GM19239 (cell line): ENCODE data around the gene EN2.
"Not testable (repeated sequence)": the region's sequence is repeated elsewhere in the genome, so short reads cannot be mapped to it uniquely, and the experiment has no call there.

Experiments
- DNase-seq: peaks from one replicate; pipeline ENCODE4 v3.0.0; 2011; ENCODE audit warnings: low spot score; ENCODE audit not compliant: insufficient read length
- FAIRE-seq: peaks from 2 replicates; lab custom pipeline; 2011; peaks lifted over from hg19 to GRCh38; lab: Jason Lieb, UNC

Gene EN2

GRCh38 chr7:155425011-155425340 lies 33.0 kb upstream of the EN2 start:
- no peak for FAIRE-seq

GRCh38 chr7:155425887-155426286 lies 32.0 kb upstream of the EN2 start:
- no peak for FAIRE-seq
- DNase-seq, result no peak

More at GRCh38 chr7:155425011-155425340, 33.0 kb upstream of the EN2 start:
- no peak for DNase-seq

- no peak for FAIRE-seq
Observed at GRCh38 chr7:155426543-155427410, 31.2 kb upstream of the EN2 start.

GRCh38 chr7:155427411-155428038 lies 30.4 kb upstream of the EN2 start:
- no peak for DNase-seq

More at GRCh38 chr7:155426543-155427410, 31.2 kb upstream of the EN2 start:
- no peak for DNase-seq

GRCh38 chr7:155428171-155428834 lies 29.6 kb upstream of the EN2 start:
- DNase-seq (no peak), FAIRE-seq (no peak)

More at GRCh38 chr7:155427411-155428038, 30.4 kb upstream of the EN2 start:
- no peak for FAIRE-seq

GRCh38 chr7:155429651-155430050 lies 28.3 kb upstream of the EN2 start:
- no peak for DNase-seq
- FAIRE-seq, result no peak

GRCh38 chr7:155430606-155431005 lies 27.3 kb upstream of the EN2 start:
- FAIRE-seq, result no peak
- no peak for DNase-seq

- no peak for DNase-seq
- FAIRE-seq, result no peak
Observed at GRCh38 chr7:155431231-155431630, 26.7 kb upstream of the EN2 start.

- FAIRE-seq, result no peak
- DNase-seq, result no peak
Observed at GRCh38 chr7:155431711-155432110, 26.2 kb upstream of the EN2 start.

- DNase-seq (no peak), FAIRE-seq (no peak)
Observed at GRCh38 chr7:155435110-155435509, 22.8 kb upstream of the EN2 start.

GRCh38 chr7:155437836-155438235 lies 20.1 kb upstream of the EN2 start:
- FAIRE-seq (no peak), DNase-seq (no peak)

- FAIRE-seq (no peak), DNase-seq (no peak)
Observed at GRCh38 chr7:155438777-155439176, 19.2 kb upstream of the EN2 start.

GRCh38 chr7:155439311-155440017 lies 18.5 kb upstream of the EN2 start:
- FAIRE-seq (no peak), DNase-seq (no peak)

GRCh38 chr7:155440018-155440410 lies 17.9 kb upstream of the EN2 start:
- FAIRE-seq, result no peak
- DNase-seq, result no peak

GRCh38 chr7:155441856-155442255 lies 16.1 kb upstream of the EN2 start:
- no peak for DNase-seq
- no peak for FAIRE-seq

GRCh38 chr7:155444746-155445145 lies 13.2 kb upstream of the EN2 start:
- FAIRE-seq (no peak), DNase-seq (no peak)

- FAIRE-seq, DNase-seq: not testable (repeated sequence)
Observed at GRCh38 chr7:155445606-155446005, 12.3 kb upstream of the EN2 start.

GRCh38 chr7:155447603-155448002 lies 10.3 kb upstream of the EN2 start:
- DNase-seq (no peak), FAIRE-seq (no peak)

- FAIRE-seq (no peak), DNase-seq (no peak)
Observed at GRCh38 chr7:155448632-155449007, 9.3 kb upstream of the EN2 start.

- DNase-seq (no peak), FAIRE-seq (no peak)
Observed at GRCh38 chr7:155449008-155449868, 8.7 kb upstream of the EN2 start.
